HG03432 (cell line): ENCODE measurements around the gene TYSND1.
A peak's percentile ranks its signal among the peaks of the same experiment; 100 is the strongest.
"Not testable (repeated sequence)": the region's sequence is repeated elsewhere in the genome, so short reads cannot be mapped to it uniquely, and the experiment has no call there.

Source experiments
- ATAC-seq: cut with Tn5 transposase; IDR thresholded peaks from one replicate; pipeline ENCODE4 v1.9.1; 2021; ENCODE audit warnings: mild to moderate bottlenecking, moderate library complexity; ENCODE audit not compliant: unreplicated experiment

The TYSND1 gene

GRCh38 chr10:70135046-70135445 lies 11.5 kb downstream of the TYSND1 start:
- ATAC-seq: no peak

- ATAC-seq: peak; percentile 82
Measured at GRCh38 chr10:70132098-70133029, 14.1 kb downstream of the TYSND1 start, which contains the start of gene AIFM2. Gene AIFM2 (minus strand): TSS chr10:70132825. CDS start chr10:70124084, 8,741 bp downstream.

GRCh38 chr10:70131560-70131937 lies 15.0 kb downstream of the TYSND1 start:
- ATAC-seq: no peak

- no peak for ATAC-seq
Measured at GRCh38 chr10:70130878-70131559, 15.5 kb downstream of the TYSND1 start.

- ATAC-seq: no peak
Measured at GRCh38 chr10:70126700-70127395, 19.7 kb downstream of the TYSND1 start.

GRCh38 chr10:70125918-70126552 lies 20.5 kb downstream of the TYSND1 start:
- ATAC-seq: no peak

- no peak for ATAC-seq
Measured at GRCh38 chr10:70124918-70125317, 21.6 kb downstream of the TYSND1 start.

GRCh38 chr10:70124415-70124814 lies 22.1 kb downstream of the TYSND1 start:
- no peak for ATAC-seq

- no peak for ATAC-seq
Measured at GRCh38 chr10:70123817-70124216, 22.7 kb downstream of the TYSND1 start.

- ATAC-seq: not testable (repeated sequence)
Measured at GRCh38 chr10:70123166-70123565, 23.3 kb downstream of the TYSND1 start.

GRCh38 chr10:70122742-70123141 lies 23.8 kb downstream of the TYSND1 start:
- ATAC-seq: no peak

GRCh38 chr10:70121281-70121949 lies 25.1 kb downstream of the TYSND1 start:
- no peak for ATAC-seq

GRCh38 chr10:70120417-70120816 lies 26.1 kb downstream of the TYSND1 start:
- no peak for ATAC-seq

GRCh38 chr10:70119623-70120022 lies 26.9 kb downstream of the TYSND1 start:
- ATAC-seq: no peak

GRCh38 chr10:70119197-70119596 lies 27.3 kb downstream of the TYSND1 start:
- ATAC-seq: no peak

GRCh38 chr10:70118196-70118595 lies 28.3 kb downstream of the TYSND1 start:
- no peak for ATAC-seq

GRCh38 chr10:70117646-70118045 lies 28.9 kb downstream of the TYSND1 start:
- ATAC-seq: no peak

GRCh38 chr10:70115948-70116682 lies 30.4 kb downstream of the TYSND1 start:
- no peak for ATAC-seq

- no peak for ATAC-seq
Measured at GRCh38 chr10:70114902-70115301, 31.6 kb downstream of the TYSND1 start.

- no peak for ATAC-seq
Measured at GRCh38 chr10:70112071-70112470, 34.4 kb downstream of the TYSND1 start.
